Heart left ventricle (tissue), 16 donors: ENCODE measurements around the gene FCN2. TPM values are rescaled to one million over a fixed set of nuclear protein-coding genes. Genes with fewer than 3 reads are reported as not detected.

ENCODE experiments used
- ATAC-seq, 4 donors: fragments of 200-7000 bp; cut with Tn5 transposase; one replicate each; pipeline ENCODE4 v1.9.1; 2020 to 2022; ENCODE audit warnings: moderate library complexity in 4 of 4, mild to moderate bottlenecking in 3 of 4, moderate number of reproducible peaks in 1 of 4
- DNase-seq, 5 donors: peaks; one replicate each; pipeline ENCODE4 v3.0.0-alpha.2; 2020
- H3K27ac ChIP-seq, 12 donors: fragments of 200-600 bp; sonication (generic) in 4 of 12; one replicate each; pipeline versions ENCODE4 v1.5.0 to v1.8.0; 2016 to 2022; ENCODE audit warnings: mild to moderate bottlenecking in 2 of 12
- H3K27me3 ChIP-seq, 9 donors: fragments of 200-600 bp; sonication (generic) in 2 of 9; one replicate each; pipeline versions ENCODE4 v1.5.1 to v1.8.0; 2016 to 2022; ENCODE audit warnings: mild to moderate bottlenecking in 3 of 9
- H3K36me3 ChIP-seq, 9 donors: fragments of 200-600 bp; sonication (generic) in 2 of 9; one replicate each; pipeline versions ENCODE4 v1.5.0 to v1.8.0; 2018 to 2022; ENCODE audit warnings: mild to moderate bottlenecking in 2 of 9
- H3K4me1 ChIP-seq, 12 donors: fragments of 200-600 bp; sonication (generic) in 4 of 12; one replicate each; pipeline versions ENCODE4 v1.5.0 to v1.8.0; 2016 to 2022; ENCODE audit warnings: mild to moderate bottlenecking in 3 of 12
- H3K4me3 ChIP-seq, 12 donors: fragments of 200-600 bp; sonication (generic) in 4 of 12; one replicate each; pipeline versions ENCODE4 v1.5.0 to v1.8.0; 2017 to 2022; ENCODE audit warnings: mild to moderate bottlenecking in 9 of 12, moderate library complexity in 4 of 12
- H3K9me3 ChIP-seq, 12 donors: fragments of 200-600 bp; sonication (generic) in 4 of 12; one replicate each; pipeline versions ENCODE4 v1.5.0 to v1.8.0; 2016 to 2022; ENCODE audit warnings: mild to moderate bottlenecking in 1 of 12
- CTCF ChIP-seq, 12 donors: fragments of 200-600 bp; sonication (generic) in 4 of 12; IDR thresholded peaks; one replicate each; pipeline versions ENCODE4 v1.5.0 to v1.8.0; 2018 to 2022; ENCODE audit warnings: antibody characterized with exemption in 12 of 12, mild to moderate bottlenecking in 5 of 12
- POLR2A ChIP-seq, 2 donors: fragments of 450-650 bp; IDR thresholded peaks; one replicate each; pipeline ENCODE4 v1.6.1; 2017; ENCODE audit warnings: antibody characterized with exemption in 2 of 2, mild to moderate bottlenecking in 2 of 2, moderate library complexity in 2 of 2
- WGBS, 4 donors: extraction: QIAGEN DNeasy Blood & Tissue Kit in 2 of 4; methylation state at CpG; one replicate each; pipeline versions ENCODE4 v1.1.5 to v1.1.7; 2013 to 2018; 5-methylcytosine and 5-hydroxymethylcytosine counted together
- intact Hi-C, 10 donors: fragments of 100-400 bp; cut with DNase I; formaldehyde crosslinking; loops; one replicate each; pipeline versions ENCODE4 v1.11.1 to v1.14.2; 2022
- polyA plus RNA-seq, 2 donors: library from polyadenylated mRNA; stranded (reverse); fragments of 200-250 nt; gene quantifications; one replicate each; pipeline ENCODE4 v1.2.3, GENCODE V29; 2013
- total RNA-seq, 9 donors: library from RNA; depleted of rRNA in 2 of 9; stranded (reverse); fragments of >200 nt in 2 of 9; fragmentation: NEBNext Ultra II Directional in 3 of 9; extraction: Animal tissue kit (Norgen Biotek cat#: 25700) in 3 of 9; gene quantifications; one replicate each; pipeline versions ENCODE4 v1.1.0 to v1.2.4, GENCODE V29; 2016 to 2023
- donor health status: ischemic (EF 13 %, LVEDD 7.1; RV severe dilation, severe dysfunction).
- donor health status: healthy with polysubstance abuse.
- donor health status: DM: no; HTN: yes; CAD: no.
- donor health status: DM: no; HTN: no; CAD: no.
- donor health status: ischemic (EF 25% LVEDD 6.9; RV normal size, moderate dysfunction).
- donor health status: ischemic (EF 25% LVEDD 5.7; RV mildly dilated, moderate dysfunction).
- donor health status: healthy.
- donor health status: DM: yes; HTN: yes; CAD: no.
- donor health status: ischemic (EF 35%, LVEDD 5.7; RV mildly dilated, moderate dysfunction).
- donor health status: nonischemic (EF 11% LVEDD 7.7; RV severe dilation, severe dysfunction).
- donor health status: DM: yes; HTN: yes; CAD: no.
- donor health status: PGD.
- donor health status: ischemic (EF 29% LVEDD 5.4; RV normal size, mild dysfunction).
- donor health status: nonischemic (EF 23%, LVEDD 6.1; RV moderate dilation, normal function).

Gene FCN2
- total and polyA plus RNA-seq, 11 donors = 0.19 to 0.67 (median 0.26) TPM; not detected in 6

GRCh38 chr9:134918646-134919045 lies 38.0 kb downstream of the FCN2 start:
- H3K27me3 ChIP-seq = peaks cover 0 to 31% (median 0%) of the 10 kb centered on the region in 9 donors
- WGBS, 4 donors = 90 to 93% (median 91%) methylated on average over 9 to 10 of the region's 10 CpGs
- intact Hi-C loops = no loop called here
- no peak overlapping the region for H3K27ac ChIP-seq
- H3K9me3 ChIP-seq = peaks cover 0 to 19% (median 6%) of the 10 kb centered on the region in 12 donors
- ATAC-seq = no peak
- no peak overlapping the region for H3K4me3 ChIP-seq
- H3K36me3 ChIP-seq = no peaks in the 10 kb centered on the region
- H3K4me1 ChIP-seq = peaks cover 0 to 39% (median 0%) of the 10 kb centered on the region in 12 donors
- TF ChIP-seq POLR2A (IDR thresholded peaks at IDR 0.05) (no peak), CTCF (IDR thresholded peaks at IDR 0.05) (no peak)
- no peak for DNase-seq

GRCh38 chr9:134919303-134919702 lies 38.7 kb downstream of the FCN2 start:
- Histone ChIP-seq H3K36me3 (no peaks in the 10 kb centered on the region), H3K4me3 (no peak overlapping the region), H3K27ac (no peak overlapping the region), H3K4me1 (peaks cover 0 to 40% (median 0%) of the 10 kb centered on the region in 12 donors), H3K27me3 (peaks cover 0 to 31% (median 0%) of the 10 kb centered on the region in 9 donors), H3K9me3 (peaks cover 0 to 19% (median 6%) of the 10 kb centered on the region in 12 donors)
- TF ChIP-seq POLR2A (IDR thresholded peaks at IDR 0.05) (no peak), CTCF (IDR thresholded peaks at IDR 0.05) (no peak)
- ATAC-seq = no peak
- no peak for DNase-seq
- intact Hi-C loops = no loop called here
- WGBS, 4 donors = 92 to 99% (median 96%) methylated on average over 3 of the region's 3 CpGs

GRCh38 chr9:134922066-134922931 lies 41.7 kb downstream of the FCN2 start:
- WGBS, 4 donors = 83 to 86% (median 83%) methylated on average over 14 of the region's 14 CpGs
- Histone ChIP-seq H3K36me3 (no peaks in the 10 kb centered on the region), H3K4me1 (peaks cover 0 to 41% (median 0%) of the 10 kb centered on the region in 12 donors), H3K4me3 (no peak overlapping the region), H3K27ac (peak overlapping the region in 1 of 12 donors; percentile 56), H3K9me3 (peaks cover 0 to 19% (median 6%) of the 10 kb centered on the region in 12 donors), H3K27me3 (peaks cover 0 to 6% (median 0%) of the 10 kb centered on the region in 9 donors)
- ATAC-seq (peak in 3 of 4 donors; percentile 50 to 85 (median 62)), DNase-seq (peak in 3 of 5 donors; percentile 42 to 64 (median 62))
- intact Hi-C loops = no loop called here
- TF ChIP-seq POLR2A (IDR thresholded peaks at IDR 0.05) = no peak
- no peak for TF ChIP-seq CTCF (IDR thresholded peaks at IDR 0.05)

- H3K27me3 ChIP-seq = peaks cover 0 to under 1% (median 0%) of the 10 kb centered on the region in 9 donors
- no peak for TF ChIP-seq POLR2A (IDR thresholded peaks at IDR 0.05)
- no peak for TF ChIP-seq CTCF (IDR thresholded peaks at IDR 0.05)
- peak overlapping the region in 1 of 12 donors; percentile 56 for H3K27ac ChIP-seq
- peaks cover 0 to 19% (median 6%) of the 10 kb centered on the region in 12 donors for H3K9me3 ChIP-seq
- no peaks in the 10 kb centered on the region for H3K36me3 ChIP-seq
- peaks cover 0 to 43% (median 0%) of the 10 kb centered on the region in 12 donors for H3K4me1 ChIP-seq
- peak in 3 of 4 donors; percentile 22 to 45 (median 43) for ATAC-seq
- WGBS, 4 donors = 73 to 88% (median 84%) methylated on average over 9 of the region's 9 CpGs
- peak in 1 of 5 donors; percentile 17 for DNase-seq
- intact Hi-C loops = no loop called here
- H3K4me3 ChIP-seq = no peak overlapping the region
These were observed 42.3 kb downstream of the FCN2 start for GRCh38 chr9:134922932-134923240.
